Stromal cell of bone marrow (primary cell): ENCODE measurements around the gene MAML3.

Source experiments
- DNase-seq: peaks from one replicate; pipeline ENCODE4 v3.0.0-alpha.2; 2012; ENCODE audit warnings: low read depth

The MAML3 gene

DNA sequence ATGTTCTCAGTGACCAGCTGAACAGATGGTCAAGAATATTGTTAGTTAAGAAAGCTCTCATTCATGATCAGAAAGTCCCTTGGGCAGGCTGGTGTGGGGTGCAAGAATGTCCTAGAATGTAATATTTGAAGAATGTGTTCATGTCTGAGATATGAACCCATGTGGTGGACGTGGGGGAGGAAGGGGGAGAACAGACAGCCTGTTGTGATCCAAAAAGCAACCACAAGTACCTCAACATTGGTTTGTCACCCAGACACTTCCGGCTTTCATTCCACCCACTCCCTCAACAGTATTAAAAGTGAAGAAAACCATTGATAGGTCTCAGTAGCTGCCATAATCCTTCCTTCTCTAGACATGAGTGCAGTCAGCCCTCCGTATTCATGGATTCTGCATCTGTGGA, 82.2 kb downstream of the MAML3 start:
- peak; percentile 52 for DNase-seq

DNA sequence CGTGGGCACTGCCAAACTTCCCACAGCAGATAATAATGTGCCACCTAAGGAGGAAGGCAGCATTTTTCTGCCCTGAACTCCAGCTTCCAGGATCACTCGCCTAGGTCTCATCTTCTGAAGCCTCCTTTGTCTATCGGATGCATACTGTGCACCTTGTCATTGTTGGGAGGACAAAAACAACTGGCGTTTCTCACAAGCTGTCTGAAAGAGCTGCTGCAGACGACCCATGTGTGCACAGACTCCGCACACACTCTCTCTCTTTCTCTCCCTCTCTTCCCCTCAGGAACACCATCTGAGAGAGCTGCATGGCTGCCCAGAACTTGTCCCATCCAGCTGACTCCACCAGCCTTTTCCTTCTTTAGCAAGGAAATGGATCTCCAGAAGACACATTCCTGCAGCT, 83.0 kb downstream of the MAML3 start:
- DNase-seq: no peak

- no peak for DNase-seq
These were observed 83.6 kb downstream of the MAML3 start for GRCh38 chr4:140070366-140070765.

GRCh38 chr4:140069066-140069465, 84.9 kb downstream of the MAML3 start:
- peak; percentile 50 for DNase-seq

- DNase-seq: no peak
These were observed 85.7 kb downstream of the MAML3 start for GRCh38 chr4:140068271-140068670.

- no peak for DNase-seq
These were observed 87.7 kb downstream of the MAML3 start for GRCh38 chr4:140066031-140066930.

- DNase-seq: no peak
These were observed 88.6 kb downstream of the MAML3 start for GRCh38 chr4:140065393-140065792.

- no peak for DNase-seq
These were observed 92.2 kb downstream of the MAML3 start for GRCh38 chr4:140061659-140062289.

- DNase-seq: no peak
These were observed 92.8 kb downstream of the MAML3 start for GRCh38 chr4:140061194-140061593.

DNA sequence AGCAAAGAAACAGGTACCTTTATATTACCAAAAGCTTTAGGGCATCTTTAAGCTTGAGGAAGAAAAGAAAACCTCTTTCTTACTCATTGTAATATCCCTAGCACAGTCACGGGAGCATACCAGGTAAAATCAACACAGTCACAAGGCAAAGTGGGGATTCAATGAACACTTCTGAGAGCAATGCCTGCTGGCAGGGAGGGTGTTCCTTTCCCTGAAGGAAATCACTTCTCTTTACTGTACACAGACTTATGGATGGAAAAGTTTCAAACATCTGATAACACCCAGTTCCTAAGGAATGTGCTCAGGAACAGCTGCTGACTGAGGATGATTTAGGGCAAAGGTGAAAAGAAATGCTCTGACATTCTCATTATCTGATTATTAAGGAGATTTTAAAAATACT, 94.8 kb downstream of the MAML3 start:
- DNase-seq: no peak

DNA sequence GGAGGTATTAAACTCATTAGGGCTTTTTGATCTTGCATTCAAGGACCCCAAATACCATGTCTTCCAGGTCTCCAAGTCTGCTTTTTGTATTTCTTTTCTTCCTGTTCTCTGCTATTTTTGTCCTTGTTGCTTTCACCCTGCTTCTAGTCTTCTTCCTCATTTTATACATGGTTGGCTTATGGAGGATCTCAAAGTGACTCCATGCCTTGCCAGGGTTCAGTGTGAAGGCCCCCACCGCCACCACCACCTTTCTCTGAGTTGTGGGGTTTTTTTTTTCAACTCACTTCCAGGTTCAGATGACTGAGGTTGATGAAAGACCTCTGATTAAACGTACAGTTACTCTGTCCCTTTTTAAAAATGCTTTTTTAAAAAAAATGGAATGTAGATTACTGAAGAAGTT, 96.3 kb downstream of the MAML3 start:
- DNase-seq: no peak

GRCh38 chr4:140056015-140056414, 98.0 kb downstream of the MAML3 start:
- DNase-seq: no peak

DNA sequence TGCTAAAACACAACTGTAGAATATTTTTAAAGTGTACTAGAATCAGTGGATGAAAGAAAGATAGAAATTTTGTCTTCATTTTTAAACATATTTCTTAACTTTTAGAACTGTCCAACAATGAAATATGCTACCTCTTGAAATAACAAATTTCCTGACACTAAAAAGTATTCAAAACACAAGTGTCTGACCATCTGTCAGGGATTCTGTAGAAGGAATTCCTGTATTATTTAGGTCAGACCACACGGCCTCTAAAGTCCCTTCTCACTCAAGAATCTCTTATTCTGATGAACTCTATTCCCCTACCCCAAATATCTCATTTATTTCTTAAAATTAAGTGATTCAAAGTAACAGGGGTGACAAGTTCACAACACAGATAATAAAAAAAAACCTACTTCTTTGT, 99.1 kb downstream of the MAML3 start:
- no peak for DNase-seq

DNA sequence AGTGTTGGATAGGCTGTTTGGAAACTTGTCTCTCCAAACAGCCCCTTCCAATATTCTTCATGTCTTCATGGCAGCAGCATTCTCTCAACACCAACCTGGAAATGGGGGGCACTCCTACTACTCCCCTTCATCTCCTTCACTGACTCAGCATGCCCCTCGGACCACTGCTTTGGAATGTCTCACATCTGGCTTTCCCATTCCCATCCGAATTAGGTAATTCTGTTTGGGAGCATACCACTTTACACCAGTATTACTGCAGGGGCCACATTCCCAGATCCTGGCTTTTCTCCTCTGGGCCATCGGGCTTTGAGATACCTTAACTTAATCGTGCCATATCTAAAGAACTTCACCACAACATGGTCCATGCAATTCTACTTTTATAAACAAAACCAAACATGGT, 100.8 kb downstream of the MAML3 start:
- no peak for DNase-seq

DNA sequence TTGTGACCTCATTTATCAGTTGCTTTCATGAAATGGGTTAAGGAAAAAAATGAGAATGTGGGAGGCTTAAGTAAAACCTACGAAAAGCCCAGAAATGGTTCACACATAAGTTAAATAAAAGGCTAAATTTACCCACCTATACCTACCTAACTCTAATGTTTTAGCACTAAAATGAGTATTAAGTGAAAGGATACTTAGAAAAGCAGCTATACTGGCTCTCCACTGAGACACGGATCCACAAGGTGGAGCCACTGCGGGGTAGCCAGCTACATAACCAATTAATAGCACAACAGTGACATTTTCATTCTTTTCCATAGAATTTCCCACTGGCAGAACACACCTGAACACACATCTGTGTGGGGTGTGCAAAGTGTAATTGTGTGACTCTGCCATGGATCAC, 101.9 kb downstream of the MAML3 start:
- no peak for DNase-seq

GRCh38 chr4:140049849-140050637, 103.9 kb downstream of the MAML3 start:
- DNase-seq: no peak

DNA sequence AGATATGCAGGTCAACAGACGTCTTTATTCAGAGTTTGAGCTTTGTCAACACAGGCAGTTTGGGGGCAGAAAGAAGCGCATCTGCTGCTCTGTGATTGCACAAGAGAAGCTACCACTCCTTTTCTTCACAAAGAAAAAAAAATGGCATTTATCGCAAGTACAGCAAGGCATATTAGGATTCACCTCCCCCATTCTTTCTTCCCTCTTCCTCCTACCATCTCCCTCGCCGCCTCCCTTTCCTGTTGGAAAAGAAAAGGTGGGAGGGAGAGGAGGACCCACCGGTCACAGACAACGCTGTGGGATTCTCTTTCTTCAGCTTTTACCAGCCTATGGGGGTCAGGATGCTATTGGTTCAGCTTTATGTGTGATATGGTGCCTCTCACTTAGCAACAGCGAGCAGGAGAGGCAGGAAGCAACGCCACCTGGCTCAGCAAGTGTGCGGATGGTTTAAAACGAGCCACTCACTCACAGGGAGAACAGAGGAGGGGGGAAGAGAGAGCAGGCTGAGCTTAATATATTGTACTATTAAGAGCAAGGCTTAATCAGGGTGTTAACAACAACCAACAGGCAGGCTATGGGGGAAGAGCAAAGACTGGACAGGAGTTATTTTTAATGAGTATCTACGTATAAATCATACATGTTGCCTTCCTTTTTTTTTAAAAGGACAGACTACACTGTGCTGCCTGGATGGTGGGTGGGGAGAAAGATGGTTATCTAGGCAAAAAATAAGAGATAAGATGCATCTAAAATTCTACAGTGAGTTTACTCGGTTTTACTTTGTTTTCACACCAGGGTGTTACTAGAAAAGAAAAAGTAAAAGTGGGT, 104.7 kb downstream of the MAML3 start:
- DNase-seq: no peak

GRCh38 chr4:140048419-140048995, 105.5 kb downstream of the MAML3 start:
- no peak for DNase-seq

DNA sequence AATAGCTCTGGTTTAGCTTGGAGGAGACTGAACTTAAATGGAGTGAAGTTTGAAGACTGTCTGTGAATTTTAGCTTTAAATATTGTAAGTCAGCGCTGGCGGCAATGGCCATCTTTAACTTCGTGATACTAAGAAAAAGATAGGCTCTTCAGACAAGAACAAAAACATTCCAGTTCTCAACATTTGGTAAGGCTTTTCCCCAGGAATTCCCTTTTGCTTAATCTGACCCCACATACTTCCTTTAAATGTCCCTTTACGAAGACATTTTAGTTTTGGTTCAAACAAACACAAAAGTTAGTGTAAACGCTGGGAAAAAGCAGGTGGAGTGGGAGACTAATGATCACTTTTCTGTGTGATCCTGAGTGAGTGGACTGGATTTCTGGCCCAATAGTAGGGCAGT, 106.2 kb downstream of the MAML3 start:
- DNase-seq: no peak

DNA sequence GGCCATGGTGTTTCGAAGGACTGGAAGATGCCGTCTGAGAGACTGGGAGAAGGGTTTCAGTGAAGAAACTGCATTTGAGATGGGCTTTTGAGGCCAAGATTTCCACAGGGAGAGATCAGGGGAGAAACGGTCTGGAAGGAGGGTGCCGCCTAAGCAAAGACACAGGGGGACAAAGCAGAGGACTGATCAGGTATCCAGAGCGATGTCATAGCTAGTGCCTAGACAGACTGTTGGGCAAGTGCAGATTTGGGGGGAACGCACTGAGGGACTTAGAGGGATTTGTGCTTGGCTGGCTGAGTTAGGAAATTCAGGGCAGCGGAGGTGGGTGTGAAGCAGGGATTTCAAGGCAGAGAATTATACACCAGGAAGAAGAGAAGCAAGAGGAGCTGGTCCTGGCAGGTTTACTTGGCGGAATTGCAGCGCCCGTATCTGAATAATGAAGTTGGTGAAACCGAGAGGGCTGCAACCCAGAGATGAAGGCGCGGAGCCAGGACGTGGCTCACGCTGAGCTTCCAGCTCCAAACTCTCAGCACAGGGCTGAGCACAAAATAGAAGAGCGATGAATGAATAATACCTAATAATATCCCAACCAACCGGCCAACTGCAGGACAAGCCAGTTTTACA, 106.9 kb downstream of the MAML3 start:
- no peak for DNase-seq

DNA sequence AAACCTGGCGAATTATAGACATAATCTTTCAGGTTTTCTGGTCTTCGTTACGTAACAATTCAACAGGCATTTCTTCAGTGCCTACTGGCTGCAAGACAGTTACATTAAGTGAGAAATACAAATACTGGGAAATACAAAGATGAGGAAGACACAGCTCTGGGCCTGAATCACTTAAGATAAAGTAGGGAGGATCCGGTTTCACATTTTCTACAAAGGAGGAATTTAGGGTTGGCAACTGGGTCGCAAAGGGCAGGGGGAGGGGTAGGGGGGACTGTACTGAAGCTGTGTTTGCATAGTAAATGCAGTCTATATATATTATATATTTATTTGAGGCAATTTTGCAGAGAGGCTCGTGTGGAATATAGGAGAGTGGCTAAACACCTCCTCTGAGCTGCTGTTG, 107.4 kb downstream of the MAML3 start:
- DNase-seq: no peak
